GM19438 (cell line): ENCODE results near the gene PRKAG2.
A peak's percentile ranks its signal among the peaks of the same experiment; 100 is the strongest.

Experiments used
- ATAC-seq: cut with Tn5 transposase; IDR thresholded peaks from one replicate; pipeline ENCODE4 v1.9.1; 2021; ENCODE audit warnings: low read depth; ENCODE audit not compliant: unreplicated experiment

Gene PRKAG2

DNA sequence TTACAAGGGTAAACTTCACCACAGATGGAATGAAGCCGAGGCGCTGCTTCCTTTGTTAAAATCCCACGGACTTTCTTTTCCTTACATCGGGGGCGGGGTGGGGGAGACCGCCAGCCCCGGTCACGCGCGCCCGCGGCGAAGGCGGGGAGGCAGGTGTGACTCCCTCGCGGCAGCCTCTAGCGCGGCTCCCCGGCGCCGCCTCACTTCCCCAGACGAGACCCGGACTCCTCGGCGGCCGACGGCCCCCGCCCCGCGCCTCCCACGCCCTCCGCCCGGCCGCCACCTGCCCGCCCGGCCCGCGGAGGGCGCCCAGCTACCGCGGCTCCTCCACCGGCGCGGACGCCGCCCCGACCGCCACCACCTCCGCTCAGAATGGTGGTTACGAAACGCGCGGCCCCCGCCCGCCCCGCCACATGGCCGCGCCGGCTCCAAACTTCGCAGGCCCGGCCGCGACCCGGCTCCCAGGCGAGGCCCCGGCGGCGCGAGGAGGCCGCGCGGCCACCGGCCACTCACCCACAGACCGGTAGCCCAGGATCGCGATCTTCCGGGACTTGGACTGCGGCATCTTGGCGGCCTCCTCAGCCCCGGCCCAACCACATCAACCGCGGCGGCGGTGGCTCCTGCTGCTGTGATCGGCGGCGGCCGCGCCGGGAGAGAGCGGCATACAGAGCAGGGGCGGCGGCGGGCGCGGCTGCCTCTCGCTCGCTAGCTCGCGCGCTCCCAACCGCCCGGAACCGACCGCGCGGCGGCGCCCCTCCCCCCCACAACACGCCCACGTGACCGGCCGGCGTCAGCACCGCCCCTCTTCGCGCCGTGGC, 357.8 kb downstream of the PRKAG2 start:
- ATAC-seq: peak; percentile 49

- no peak for ATAC-seq
Observed at GRCh38 chr7:151518105-151518946, 358.6 kb downstream of the PRKAG2 start.

DNA sequence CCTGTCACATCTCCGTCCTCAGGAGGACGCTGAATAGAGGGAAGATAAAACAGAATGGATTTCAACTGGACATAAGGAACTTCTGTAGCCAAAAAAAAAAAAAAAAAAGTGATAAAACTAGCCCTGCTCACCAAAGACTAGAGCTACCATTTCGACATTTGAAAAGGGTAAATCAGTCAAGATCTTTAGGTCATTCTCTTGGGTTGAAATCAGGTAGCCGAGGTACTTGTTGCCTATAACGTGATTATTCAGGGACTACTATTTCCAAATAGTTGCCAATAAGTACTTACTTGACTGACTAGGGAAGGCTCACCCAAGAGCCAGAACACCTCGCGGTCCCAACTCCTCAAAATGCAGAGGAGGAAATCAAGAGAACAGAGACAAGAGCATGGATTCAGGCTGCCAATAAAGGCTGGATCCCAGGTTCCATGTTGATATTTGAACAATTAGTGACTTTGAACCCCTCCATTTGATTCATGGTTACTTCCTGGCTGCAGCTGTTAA, 359.3 kb downstream of the PRKAG2 start:
- no peak for ATAC-seq

- ATAC-seq: no peak
Observed at GRCh38 chr7:151515276-151515565, 361.7 kb downstream of the PRKAG2 start.

GRCh38 chr7:151514461-151515275, 362.2 kb downstream of the PRKAG2 start:
- no peak for ATAC-seq

GRCh38 chr7:151513133-151513532, 363.8 kb downstream of the PRKAG2 start:
- ATAC-seq: no peak

DNA sequence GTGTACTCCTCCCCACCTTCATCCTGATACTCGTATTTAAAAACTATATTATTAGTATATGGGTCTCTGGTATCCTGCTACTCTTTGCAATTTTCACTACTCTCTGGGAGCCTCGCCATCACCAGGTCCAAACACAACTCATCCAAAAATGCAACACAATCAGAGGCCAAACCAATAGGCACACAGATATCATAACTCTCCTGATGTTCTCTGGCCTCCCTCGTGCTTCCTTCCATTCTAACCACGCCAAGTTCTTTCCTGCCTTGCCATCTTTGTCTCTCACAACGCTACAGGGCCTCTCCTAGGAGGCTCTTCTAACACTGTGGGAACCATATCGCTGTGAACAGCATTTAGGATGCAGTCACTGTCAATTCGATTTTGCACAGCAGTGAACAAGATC, 364.6 kb downstream of the PRKAG2 start:
- no peak for ATAC-seq

DNA sequence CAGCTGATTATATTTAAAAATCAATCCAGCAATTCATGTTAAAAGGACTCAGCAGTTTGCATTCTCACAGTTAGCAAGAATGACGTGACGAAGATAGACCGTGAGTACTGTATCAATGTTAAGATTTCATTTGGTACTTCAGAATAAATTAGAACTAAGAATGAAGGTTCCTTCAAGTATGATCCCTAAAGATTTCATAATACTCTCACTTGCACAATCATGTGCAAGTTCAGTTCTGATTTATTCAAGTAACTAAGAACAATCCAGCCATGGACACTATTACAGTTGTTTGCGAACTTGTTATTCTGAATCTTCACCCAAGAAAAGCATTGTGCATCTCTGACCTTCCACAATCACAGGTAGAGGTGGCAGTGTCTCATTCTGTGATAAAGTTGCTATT, 365.0 kb downstream of the PRKAG2 start:
- ATAC-seq: no peak

DNA sequence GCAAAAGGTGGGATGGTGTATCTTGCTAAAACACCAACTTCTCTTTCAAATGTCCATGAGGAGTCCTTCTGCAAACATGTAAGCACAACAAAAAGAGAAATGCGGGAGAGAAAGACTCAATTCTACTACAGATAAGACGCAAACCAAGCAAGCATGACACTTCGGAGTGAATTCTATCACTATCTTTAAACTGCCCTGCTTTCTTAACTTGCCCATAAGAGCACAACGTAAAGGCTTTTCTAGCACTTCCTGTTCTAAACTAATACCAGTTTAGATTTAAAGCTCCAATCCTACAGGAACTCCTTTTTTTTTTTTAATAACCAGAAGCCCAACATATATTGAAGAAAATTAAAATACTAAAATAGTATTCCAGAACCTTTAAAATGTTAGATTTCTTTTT, 365.6 kb downstream of the PRKAG2 start:
- ATAC-seq: no peak

DNA sequence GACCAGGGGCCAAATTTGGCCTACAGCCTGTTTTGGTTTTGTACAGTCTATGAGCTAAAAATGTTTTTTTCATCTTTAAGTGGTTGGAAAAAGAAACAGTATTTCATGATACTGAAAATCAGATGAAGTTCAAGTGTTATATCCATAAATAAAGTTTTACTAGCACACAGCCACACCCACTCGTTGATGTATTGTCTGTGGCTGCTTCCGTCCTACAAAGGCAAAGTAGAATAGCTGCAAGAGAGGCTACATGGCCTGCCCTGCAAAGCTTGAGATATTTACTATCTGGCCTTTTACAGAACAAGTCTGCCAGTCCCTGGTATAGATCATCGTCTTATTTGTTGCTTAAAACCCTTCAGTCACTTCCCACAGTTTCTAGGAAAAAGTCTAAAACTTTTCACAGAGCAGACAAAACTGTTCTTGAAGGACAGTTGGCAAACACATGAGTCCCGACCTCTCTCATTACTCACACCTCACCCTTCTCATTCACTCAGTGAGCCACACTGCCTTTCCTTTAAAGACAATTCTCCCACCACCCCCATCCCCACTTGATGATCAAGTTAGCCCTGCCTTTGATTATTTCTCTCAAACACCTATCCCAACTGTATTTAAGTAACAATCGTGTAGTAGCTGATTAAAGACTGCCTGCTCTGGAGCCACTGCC, 367.1 kb downstream of the PRKAG2 start:
- no peak for ATAC-seq

- ATAC-seq: no peak
Observed at GRCh38 chr7:151508991-151509390, 367.9 kb downstream of the PRKAG2 start.

DNA sequence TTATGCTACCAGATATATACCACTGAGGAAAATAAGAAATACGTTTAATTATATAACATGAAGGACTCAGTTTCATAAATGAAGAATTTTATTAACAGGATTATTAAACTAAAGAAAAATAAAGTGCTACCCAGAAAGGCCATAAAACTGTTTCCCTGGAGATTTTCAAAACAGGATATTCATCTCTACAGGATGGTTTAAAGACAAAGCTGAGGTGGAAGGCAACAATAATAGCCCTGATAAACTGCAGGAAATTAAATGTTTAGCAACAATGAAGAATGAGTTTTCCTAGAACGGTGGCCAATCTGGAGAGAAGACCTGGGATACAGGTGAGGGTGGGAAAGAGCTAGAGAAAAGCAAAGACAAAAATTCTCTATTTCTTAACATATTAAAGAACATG, 369.1 kb downstream of the PRKAG2 start:
- no peak for ATAC-seq

GRCh38 chr7:151506901-151507382, 370.0 kb downstream of the PRKAG2 start:
- no peak for ATAC-seq
